ENCODE results near the gene AMPH. TPM values are rescaled to one million over a fixed set of nuclear protein-coding genes. Genes with fewer than 3 reads are reported as not detected.

AMPH gene
- 3.9 and 4.3 TPM in 2 replicates for total RNA-seq

GRCh38 chr7:38630720-38631673 lies at the start of gene AMPH:
Gene AMPH, minus strand, starts transcription at chr7:38631373. Its CDS starts 22 bp downstream, at chr7:38631351.

